HG03342 (cell line): ENCODE measurements around the gene SAFB2.

Experiments
- ATAC-seq: cut with Tn5 transposase; IDR thresholded peaks from one replicate; pipeline ENCODE4 v1.9.1; 2021; ENCODE audit warnings: mild to moderate bottlenecking, moderate library complexity; ENCODE audit not compliant: unreplicated experiment

Gene SAFB2

GRCh38 chr19:5622465-5623396 lies at the start of gene SAFB2, which contains the start of gene SAFB:
TSS of gene SAFB2 (minus strand) at chr19:5622776. CDS start at chr19:5622715, 61 bp downstream.
TSS of gene SAFB (plus strand) at chr19:5623083. CDS start at chr19:5623206, 123 bp downstream.
- ATAC-seq: peak; percentile 79

GRCh38 chr19:5671600-5671999 lies 49.0 kb upstream of the SAFB2 start:
- ATAC-seq: no peak

- no peak for ATAC-seq
Observed at GRCh38 chr19:5669212-5669611, 46.6 kb upstream of the SAFB2 start.

- no peak for ATAC-seq
Observed at GRCh38 chr19:5667751-5668271, 45.2 kb upstream of the SAFB2 start.

- ATAC-seq: no peak
Observed at GRCh38 chr19:5666921-5667610, 44.5 kb upstream of the SAFB2 start.

- no peak for ATAC-seq
Observed at GRCh38 chr19:5665781-5666513, 43.4 kb upstream of the SAFB2 start.

GRCh38 chr19:5664515-5664914 lies 41.9 kb upstream of the SAFB2 start:
- no peak for ATAC-seq

- no peak for ATAC-seq
Observed at GRCh38 chr19:5663904-5664303, 41.3 kb upstream of the SAFB2 start.

- ATAC-seq: no peak
Observed at GRCh38 chr19:5661483-5661882, 38.9 kb upstream of the SAFB2 start.

GRCh38 chr19:5655412-5655811 lies 32.8 kb upstream of the SAFB2 start:
- no peak for ATAC-seq

GRCh38 chr19:5654931-5655330 lies 32.4 kb upstream of the SAFB2 start:
- ATAC-seq: no peak

GRCh38 chr19:5652261-5652660 lies 29.7 kb upstream of the SAFB2 start:
- ATAC-seq: no peak

- ATAC-seq: no peak
Observed at GRCh38 chr19:5651361-5651760, 28.8 kb upstream of the SAFB2 start.

- no peak for ATAC-seq
Observed at GRCh38 chr19:5648464-5648863, 25.9 kb upstream of the SAFB2 start.

- no peak for ATAC-seq
Observed at GRCh38 chr19:5646703-5647102, 24.1 kb upstream of the SAFB2 start.

- ATAC-seq: no peak
Observed at GRCh38 chr19:5645409-5645808, 22.8 kb upstream of the SAFB2 start.

- no peak for ATAC-seq
Observed at GRCh38 chr19:5644037-5644436, 21.5 kb upstream of the SAFB2 start.

- ATAC-seq: no peak
Observed at GRCh38 chr19:5643060-5643459, 20.5 kb upstream of the SAFB2 start.

- ATAC-seq: no peak
Observed at GRCh38 chr19:5642204-5642603, 19.6 kb upstream of the SAFB2 start.

GRCh38 chr19:5641171-5641570 lies 18.6 kb upstream of the SAFB2 start:
- ATAC-seq: no peak

GRCh38 chr19:5637971-5638370 lies 15.4 kb upstream of the SAFB2 start:
- no peak for ATAC-seq
